ENCODE data around the gene SLC28A1.

DNA sequence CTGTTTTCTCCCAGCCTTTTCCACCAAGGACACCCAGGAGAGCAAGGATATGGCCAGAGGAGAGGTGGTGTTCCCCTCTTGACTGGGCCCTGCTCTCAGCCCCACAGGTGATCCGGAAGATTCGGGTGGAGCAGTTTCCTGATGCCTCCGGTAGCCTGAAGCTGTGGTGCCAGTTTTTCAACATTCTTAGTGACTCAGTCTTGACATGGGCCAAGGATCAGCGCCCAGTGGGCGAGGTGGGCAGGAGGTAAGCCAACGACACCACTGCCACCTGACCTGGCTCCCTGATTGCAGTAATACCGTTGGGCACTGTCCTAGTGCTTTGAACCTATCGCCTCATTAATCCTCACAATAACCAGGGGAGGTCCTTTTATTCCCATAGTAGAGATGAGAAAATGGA is 25.3 kb upstream of the SLC28A1 start:
- TF ChIP-seq, protein P1, sequence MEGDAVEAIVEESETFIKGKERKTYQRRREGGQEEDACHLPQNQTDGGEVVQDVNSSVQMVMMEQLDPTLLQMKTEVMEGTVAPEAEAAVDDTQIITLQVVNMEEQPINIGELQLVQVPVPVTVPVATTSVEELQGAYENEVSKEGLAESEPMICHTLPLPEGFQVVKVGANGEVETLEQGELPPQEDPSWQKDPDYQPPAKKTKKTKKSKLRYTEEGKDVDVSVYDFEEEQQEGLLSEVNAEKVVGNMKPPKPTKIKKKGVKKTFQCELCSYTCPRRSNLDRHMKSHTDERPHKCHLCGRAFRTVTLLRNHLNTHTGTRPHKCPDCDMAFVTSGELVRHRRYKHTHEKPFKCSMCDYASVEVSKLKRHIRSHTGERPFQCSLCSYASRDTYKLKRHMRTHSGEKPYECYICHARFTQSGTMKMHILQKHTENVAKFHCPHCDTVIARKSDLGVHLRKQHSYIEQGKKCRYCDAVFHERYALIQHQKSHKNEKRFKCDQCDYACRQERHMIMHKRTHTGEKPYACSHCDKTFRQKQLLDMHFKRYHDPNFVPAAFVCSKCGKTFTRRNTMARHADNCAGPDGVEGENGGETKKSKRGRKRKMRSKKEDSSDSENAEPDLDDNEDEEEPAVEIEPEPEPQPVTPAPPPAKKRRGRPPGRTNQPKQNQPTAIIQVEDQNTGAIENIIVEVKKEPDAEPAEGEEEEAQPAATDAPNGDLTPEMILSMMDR (IDR thresholded peaks at IDR 0.05): no peak
- no peak for TF ChIP-seq ZFX (IDR thresholded peaks at IDR 0.05; ENCODE audit: borderline replicate concordance)

All from 22Rv1 (cell line).